ENCODE results near the gene RRBP1.

Gene RRBP1

DNA sequence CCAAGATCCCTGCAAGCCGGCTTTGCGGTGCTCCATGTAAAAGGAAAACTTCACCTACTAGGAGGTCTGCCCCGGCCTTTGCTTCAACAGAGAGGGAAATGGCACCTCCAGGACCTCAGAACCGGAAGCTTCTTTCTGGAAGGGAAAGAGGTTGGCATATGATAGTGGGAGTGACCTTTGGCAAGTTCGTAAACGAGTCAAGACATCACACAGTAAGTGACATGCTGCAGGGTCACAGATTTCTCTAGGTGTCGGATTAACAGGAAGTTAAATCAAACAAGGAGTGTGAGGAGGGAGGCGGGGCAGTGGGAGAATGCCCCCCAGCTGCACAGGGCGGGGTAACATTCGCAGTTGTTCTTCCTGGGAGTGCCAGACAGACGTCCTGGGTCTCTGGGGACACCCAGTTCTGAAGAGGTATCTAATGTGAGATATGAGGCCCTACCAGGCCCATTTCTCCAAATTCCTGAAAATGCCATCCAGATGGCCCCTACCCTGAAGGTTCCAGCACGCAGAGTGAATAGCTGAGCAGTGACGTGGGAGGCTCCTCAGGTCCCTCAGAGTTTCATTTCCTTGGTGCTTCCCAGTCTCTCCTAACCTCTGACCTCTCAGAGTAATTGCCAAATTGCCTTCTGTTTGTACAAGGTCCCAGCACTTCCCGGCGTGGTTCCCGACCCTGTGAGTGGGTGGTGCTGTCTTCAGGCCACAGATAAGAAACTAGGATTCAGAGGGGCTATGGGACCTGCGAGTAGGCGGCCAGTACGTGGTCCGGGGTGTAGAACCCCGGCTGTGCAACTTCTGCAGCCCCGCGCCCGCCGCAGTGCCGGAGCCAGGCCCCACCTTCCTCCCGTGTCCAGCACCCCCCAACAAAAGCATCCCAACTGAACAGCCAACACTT, 1.9 kb downstream of the RRBP1 start:
- no peak for DNase-seq

DNA sequence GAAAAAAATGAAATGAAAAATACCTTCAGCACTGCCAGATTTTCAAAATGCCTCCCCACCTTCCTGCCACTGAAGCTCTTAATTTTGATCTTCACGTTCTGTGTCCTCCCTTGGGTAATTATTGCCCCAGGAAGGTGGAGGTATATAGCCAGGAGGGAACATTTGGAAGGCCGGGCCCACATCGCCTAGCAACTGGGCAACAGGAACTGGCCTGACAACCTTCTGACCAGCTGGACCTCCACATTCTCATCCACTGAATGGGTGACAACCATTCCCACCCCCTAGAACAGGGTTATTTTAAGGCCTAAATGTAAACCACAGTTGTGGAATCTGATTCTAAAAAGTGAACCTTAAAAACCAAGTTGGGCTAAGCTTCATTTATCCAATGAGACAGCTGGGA, 3.2 kb downstream of the RRBP1 start:
- no peak for DNase-seq

DNA sequence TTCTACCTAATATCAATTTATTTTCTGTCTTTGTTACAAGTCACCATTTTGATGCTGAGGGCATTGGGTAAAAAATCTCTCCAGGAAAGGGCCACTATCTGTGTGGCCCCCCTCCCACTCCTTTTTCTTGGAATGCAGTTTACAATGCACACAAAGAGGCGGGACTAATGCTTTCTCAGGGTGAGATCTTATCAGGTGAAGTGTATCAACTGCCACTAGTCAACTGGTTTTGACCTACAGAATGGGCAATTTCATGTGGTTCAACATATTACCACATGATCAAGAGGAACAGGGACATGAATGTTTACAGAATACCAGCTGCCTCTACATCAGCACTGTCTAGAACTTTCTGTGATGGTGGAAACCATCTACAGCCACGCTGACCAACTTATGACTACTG, 3.7 kb downstream of the RRBP1 start:
- no peak for DNase-seq

DNA sequence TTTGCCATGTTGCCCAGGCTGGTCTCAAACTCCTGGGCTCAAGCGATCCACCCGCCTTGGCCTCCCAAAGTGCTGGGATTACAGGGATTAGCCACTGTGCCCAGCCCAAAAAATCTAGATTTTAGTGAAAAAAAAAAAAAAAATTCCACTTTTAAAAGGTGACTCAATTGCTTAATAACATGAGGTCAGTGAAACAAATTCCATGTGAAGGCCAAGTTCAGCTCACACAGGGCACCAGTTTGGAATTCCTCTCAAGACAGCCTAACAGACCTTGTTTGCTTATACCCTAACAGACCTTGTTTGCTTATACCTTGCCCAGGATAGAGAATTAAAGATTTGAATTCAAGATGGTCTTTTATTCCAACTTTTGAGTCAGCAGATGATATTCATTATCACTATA, 5.1 kb downstream of the RRBP1 start:
- no peak for DNase-seq

DNA sequence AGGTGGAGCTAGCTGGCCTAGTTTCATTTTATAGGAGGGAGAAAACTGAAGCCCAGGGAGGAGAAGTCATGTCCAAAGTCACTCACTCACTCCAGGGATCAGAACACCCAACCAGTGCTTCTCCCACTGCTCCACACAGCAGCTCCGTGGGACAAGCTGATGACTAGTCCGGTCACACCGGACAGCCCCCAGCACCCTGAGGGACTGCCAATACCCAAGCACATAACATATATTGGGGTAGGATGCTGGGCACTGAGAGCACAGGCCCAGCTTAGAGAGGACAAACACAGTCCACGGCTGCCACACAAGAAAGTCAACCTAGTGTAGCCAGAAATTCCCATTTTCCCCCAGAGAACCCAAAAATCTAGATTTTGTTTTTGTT, 5.7 kb downstream of the RRBP1 start:
- DNase-seq = no peak

DNA sequence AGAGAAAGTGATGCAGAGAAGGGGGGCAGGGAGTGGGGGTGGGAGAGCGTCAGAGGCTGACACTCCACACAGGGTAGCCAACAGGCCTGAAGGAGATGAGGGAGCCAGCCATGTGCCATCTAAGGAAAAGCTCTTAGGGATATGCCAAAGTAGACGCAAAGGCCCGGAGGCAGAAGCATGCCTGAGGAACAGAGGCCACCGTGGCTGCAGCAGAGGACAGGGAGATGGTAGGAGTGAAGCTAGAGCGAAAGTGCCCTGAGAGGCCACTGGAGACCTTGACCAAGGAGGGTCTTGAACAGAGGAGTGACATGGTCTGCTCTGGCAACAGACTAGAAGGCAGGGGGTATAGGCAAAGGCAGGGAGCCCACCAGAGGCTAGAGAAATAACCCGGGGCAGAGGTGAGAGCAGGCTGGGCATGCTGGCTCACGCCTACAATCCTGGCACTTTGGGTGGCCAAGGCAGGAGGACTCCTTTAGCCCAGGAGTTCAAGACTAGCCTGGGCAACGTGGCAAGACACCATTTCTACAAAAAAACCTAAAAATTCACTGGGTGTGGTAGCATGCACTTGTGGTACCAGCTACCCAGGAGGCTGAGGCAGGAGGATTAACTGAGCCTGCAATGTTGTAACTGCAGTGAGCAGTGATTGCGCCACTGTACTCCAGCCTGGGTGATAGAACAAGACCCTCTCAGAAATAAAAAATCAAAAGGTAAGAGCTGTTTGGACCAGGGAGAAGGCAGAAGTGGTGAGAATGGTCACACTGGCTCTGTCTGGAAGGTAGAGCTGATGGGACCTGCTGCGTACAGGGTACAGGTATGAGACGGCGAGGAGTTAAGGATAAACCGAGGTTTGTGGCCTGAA, 6.3 kb downstream of the RRBP1 start:
- no peak for DNase-seq

DNA sequence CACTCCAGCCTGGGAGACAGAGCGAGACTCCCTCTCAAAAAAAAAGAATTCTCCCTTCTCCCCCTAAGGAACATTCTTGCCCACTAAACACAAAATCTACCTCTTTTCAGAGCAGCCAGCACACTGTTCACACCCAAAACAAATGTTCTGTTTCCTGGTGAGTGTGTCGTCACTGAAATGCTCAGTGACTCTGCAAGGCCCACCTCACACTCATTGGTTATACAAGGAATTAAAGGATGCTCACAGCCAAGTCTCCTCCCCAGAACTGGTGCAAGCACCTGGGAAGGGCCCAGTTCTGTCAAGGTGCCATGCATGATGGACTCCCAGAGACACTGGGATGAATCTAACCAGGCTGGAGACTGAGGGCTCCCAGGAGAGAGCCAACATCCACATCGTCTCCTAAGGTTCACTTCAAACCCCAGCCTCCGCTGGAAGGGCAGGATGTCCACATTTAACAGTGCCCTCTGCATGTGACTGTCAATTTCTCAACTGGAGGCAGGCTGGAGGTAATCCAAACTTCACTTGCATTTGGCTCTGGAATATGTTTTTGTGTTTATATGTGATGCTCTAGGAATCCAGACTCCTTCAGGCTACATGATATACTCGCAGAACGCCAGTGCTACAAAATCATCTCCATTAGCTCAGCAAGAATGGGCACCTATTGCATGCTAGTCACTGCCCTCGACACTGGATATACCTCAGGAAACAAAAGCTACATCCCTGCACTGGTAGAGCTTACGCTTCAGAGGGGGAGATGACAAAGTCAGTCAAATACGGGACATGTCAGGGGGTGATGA, 7.1 kb downstream of the RRBP1 start:
- DNase-seq = no peak

DNA sequence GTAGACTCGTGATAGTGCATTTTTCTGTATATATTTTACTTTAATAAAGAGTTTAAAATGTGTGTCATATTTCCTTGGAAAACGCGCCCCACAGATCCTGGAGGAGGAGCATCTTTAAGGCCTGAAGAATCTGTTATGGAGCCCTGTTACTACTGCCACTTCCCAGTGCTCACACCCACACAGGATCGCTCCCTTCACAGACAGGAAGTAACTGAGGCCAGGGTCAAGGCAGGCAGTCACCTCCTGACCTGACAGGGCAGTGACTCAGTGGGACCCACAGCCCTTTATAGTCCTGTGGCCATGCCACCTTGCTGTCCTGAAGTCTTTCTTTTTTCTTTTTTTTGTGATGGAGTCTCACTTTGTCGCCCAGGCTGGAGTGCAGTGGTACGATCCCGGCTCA, 9.0 kb downstream of the RRBP1 start:
- DNase-seq = no peak

DNA sequence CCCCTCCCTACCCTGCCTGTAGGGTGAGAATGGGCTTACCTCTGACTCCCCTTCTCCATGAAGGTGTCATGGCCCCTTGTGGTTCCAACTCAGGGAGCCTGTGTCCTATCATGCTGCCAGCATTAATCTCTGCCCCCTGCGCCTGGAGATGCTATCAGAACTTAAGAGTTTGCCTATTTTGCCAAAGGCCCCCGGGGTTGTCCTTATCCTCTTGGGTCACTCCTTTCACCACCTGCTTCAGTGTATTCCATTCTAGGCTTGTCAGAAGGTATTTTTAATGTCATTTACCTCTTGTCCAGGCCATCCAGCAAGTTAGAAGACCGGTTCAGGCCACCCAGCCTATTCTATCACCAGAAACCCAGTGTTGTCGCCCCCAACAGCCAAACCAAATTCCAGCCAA, 10.5 kb downstream of the RRBP1 start:
- DNase-seq = no peak

DNA sequence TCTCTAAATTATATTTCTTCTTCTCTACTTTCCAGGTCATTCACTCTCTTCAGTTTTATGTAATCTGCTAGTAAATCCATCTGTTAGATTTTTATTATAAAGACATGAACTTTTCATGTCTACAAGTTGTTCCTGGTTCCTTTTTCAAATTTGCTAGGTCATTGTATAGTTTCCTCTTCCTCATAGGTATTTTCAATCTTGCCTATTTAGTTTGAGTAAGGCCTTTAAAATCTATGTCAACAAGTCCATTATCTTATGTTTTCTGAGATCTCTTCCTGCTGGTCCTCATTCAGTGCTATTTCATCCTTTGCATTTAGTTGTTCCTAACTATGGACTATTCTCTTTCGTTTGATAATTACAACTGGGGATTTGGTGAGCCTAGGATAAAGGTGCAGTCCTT, 11.0 kb downstream of the RRBP1 start:
- no peak for DNase-seq

DNA sequence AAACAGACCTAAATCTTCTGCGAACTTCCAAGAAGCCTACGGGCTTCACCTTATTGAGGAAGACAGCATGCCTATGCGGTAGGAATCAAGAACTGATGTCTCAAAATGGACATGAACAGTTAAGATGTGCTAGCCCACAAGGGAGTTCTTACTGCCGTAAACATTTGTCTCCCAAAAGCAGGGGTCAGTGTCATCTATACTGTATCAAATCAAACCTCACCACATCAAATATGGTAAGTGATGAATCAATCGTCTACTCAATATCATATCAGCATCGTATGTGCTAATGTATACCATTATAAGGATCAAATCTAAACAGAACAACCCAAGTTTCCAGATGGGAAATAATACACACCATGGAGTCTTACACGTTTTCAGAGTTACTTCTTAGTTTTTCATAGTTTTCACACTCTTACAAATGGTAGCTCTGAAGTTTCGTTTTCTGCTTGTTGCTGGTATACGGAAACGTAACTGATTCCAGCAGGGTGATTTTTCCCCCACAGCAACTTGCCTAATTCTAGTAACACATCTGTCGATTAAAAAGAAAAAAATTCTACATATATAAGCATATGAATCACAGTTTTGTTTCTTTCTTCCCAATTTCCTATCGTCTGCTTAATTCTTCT, 12.6 kb downstream of the RRBP1 start:
- no peak for DNase-seq

DNA sequence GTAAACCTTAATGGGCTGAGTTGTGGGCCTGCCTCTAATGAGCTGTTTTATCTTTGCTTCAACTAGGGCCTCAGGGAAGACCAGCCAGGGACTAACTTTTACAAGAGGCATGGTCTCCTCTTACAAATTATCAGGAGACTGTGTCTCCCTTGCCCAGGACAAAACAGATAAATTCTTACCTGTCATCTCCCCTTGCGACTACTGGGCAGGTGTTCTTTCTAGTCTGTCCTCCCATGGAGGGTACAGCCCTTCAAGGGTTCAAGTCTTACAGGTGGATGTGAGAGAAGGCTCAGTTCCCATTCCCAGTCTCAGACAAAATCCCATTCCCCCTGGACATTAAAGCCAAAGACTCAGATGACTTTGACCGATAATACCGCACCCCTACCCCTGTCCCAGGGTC, 13.6 kb downstream of the RRBP1 start:
- no peak for DNase-seq

DNA sequence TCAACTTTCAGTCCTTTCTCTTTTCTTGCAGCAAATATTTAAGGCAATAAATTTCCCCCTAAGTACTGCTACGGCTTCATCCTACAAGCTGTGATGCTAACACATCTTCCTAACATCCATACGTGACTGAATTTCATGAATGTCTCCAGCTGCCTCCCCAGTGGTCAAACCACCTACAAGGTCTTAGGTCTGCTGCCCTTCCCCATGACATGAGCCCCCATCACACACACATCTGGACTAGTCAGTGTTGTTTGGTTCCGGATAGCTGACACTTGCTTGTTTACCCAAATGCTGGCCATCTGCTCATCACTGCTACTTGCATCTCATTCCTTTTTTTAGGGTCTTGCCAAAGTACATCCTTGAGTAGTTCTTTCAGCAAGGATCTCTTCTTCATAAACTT, 14.6 kb downstream of the RRBP1 start:
- DNase-seq = no peak

DNA sequence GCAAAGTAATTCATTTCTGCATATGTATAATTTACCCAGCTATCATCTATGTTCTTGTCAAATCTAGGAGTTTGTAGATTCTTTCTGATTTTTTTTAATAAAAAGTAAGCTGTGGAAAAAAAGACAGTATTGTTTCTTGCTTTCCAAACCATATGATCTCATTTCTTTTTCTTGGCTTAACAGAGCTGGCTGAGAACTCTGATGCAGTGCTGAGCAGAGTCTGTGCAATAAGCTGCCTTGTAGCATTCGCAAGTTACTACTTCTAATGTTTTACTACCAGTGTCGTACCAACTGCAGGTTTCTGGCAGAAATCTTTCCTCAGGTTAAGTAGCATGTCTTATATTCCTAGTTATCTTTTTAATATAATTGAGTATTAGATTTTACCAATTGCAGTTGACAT, 15.6 kb downstream of the RRBP1 start:
- no peak for DNase-seq

DNA sequence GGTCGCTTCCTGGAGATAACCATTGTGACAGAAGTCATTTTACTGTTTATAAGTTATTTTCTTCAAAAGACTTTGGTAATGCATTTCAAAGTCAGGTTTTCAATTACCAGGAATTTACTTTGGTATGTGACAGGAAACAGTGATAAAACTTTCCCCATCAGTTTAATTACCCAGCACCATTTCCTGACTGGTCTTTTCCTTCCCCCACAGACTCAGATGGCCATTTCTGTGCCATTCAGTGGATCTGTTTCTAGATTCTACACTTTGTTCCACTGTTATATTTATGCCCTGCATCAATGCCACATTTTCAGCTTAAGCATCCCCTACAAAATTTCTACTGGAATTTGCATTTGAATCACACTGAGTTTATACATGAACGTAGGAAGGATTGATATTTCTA, 16.3 kb downstream of the RRBP1 start:
- no peak for DNase-seq

DNA sequence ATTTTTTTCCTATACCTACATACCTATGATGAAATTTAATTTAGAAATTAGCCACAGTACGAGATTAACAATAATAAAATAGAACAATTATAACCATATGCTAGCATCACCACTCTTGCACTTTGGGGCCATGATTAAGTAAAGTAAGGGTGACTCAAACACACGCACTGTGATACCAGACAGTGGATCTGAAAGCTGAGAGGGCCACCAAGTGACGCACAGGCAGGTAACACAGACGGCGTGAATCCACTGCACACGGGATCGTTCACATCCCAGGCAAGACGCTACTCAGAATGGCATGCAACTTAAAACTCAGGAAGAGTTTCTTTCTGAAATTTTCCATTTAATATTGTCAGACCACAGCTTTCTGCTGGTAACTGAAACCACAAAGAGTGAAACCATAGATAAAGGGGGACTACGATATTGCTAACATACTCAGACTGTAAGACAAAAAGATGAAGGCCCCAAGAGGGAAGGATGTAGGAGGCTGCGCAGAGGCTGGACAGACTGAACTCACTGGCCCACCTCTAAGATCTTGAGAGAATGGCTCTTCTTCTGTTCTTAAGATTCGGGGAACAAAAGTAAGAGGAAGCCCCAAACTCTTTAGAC, 17.9 kb downstream of the RRBP1 start:
- DNase-seq = no peak

DNA sequence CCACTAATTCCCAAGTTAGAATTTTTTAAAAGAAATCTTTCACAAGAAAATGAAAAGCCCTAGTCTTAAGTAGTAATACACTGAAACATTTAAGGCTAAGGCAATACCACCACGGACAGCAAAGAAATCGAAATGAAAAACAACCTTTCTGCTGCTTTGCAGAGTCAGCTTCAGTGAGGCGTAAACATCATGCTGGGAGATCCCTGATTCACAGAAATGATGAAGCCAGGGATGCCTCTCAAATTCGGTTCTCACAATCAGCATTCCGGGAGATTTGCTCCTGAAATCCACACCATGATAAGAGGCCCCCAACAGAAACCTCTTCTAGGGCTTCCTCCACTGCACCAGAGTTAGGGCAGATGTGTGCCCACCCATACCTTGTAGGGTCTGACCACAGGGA, 18.6 kb downstream of the RRBP1 start:
- DNase-seq = no peak

DNA sequence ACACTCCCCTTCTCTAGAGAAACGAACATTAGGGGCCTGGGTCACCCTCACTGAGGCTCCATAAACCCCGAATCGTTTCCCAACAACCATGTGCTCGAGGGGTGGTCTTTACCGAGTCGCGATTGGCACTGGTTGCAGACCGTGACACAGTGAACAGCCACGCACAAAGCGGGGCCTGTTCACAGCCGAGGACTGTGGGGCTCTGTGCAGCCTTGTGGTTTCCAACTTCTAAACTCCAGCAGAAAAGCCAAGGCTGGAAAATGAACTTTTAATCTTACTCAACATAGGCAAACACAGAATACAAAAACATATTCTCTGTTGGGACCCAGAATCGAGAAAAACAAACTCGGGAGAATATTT, 19.0 kb downstream of the RRBP1 start:
- no peak for DNase-seq

DNA sequence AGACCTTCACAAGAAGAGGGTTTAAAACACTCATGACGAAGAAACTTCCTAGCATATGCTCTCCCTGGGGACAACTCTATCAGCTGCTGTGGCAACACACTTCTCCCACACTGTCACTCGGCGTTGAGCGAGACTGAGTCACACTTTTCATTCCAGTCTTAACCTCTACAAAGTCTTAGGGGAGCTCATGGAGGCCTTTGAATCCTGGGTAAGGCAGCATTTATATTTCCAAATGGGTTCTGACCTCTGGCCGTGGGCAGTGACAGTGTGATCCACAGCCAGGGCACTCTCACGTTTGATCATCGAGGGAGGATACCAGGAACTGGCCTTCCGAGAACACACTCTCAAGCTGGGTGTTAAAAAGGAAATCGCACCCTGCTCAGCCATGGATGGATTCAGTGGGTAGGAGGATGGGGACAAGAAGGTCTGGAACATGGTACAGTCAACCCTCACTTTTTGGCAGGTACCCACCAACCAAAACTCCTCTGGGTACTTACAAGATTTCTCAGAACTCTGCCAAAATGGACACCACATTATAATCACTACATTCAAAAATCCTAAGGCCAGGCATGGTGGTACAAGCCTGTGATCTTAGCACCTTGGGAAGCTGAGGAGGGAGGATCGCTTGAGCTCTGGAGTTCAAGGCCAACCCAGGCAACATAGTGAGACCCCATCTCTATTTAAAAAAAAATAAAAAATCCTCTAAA, 19.6 kb downstream of the RRBP1 start:
- no peak for DNase-seq

DNA sequence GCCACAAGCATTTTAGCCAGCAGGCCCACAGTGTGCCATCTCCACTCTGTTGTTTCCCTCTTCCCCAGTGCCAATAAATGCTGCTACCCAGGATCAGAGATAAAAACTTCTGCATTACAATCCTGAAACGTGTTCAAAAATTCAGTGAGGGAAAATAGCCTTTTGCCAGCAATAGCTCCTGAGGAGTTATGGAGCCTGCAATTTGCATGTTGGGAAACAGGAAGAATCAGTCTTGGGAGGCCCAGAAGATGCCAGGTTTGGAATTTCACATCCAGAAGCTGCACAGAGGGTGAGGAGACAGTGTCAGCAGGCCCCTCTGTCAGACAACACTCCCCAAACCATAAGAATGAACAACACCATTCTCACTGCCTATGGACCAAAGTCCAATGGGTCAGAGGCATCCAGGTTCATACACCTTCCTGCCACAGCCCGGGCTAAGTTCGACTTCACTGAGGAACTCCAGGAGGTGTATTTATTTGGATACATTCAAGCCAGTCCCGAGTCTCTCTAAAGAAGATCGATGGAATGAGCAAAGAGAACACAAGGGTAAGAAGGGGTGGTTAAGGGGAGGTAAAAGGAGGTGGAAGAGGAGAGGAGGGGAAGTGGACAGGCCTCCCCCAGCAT, 20.8 kb downstream of the RRBP1 start:
- DNase-seq = no peak

DNA sequence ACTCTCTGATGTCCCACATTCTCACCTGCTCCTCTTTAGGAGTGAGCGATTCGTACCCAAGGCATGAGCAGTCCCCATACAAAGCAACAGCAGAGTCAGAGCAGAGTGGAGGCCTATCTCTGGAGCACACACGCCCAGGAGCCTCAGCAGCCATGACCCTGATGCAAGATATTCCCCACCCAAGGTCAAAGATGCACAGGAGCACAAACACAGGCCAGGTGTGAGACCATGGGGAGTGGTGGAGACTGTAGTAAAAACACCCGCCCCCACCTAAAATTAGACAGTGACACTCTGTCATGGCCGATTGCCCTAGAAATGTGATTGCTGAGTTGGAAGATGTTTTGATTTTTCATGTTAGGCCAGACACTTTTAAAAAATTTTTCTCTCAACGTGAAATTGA, 21.4 kb downstream of the RRBP1 start:
- DNase-seq = no peak
